22Rv1 (cell line): ENCODE results near the gene CADM1.
A peak's percentile ranks its signal among the peaks of the same experiment; 100 is the strongest.

Source experiments
- H3K27ac ChIP-seq: fragments of 450-650 bp; 2 replicates; pipeline ENCODE4 v1.5.1; 2017
- CTCF ChIP-seq: fragments of 450-650 bp; IDR thresholded peaks from 2 replicates; pipeline ENCODE4 v1.5.1; 2017; ENCODE audit warnings: mild to moderate bottlenecking
- ZFX ChIP-seq: fragments of 450-650 bp; IDR thresholded peaks from 2 replicates; pipeline ENCODE4 v1.6.1; 2017; ENCODE audit warnings: antibody characterized with exemption, borderline replicate concordance

Gene CADM1

GRCh38 chr11:115220911-115221310 lies 283.3 kb downstream of the CADM1 start:
- H3K27ac ChIP-seq, result no peak overlapping the region
- no peak for TF ChIP-seq CTCF

DNA sequence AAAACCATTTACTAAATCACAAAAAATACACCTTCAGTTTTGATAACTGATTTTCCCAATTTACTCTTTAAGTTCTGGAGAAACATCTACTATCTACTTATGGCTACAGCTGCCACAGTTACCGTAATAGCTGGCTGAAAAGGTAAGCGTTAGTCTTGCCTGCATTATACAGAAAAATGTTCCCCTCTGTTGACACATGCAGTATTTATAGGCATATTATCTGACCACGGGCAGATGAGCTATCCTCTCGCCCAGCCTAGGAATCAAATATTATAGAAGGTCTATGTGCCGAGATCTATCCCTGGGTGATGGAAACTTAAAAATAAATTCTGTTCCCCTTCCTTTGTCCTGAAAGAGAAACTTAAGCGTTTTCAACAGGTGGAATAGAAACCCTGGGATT lies 283.8 kb downstream of the CADM1 start:
- H3K27ac ChIP-seq, result no peak overlapping the region
- TF ChIP-seq CTCF, result no peak
- TF ChIP-seq ZFX, result no peak

GRCh38 chr11:115219376-115219775 lies 284.8 kb downstream of the CADM1 start:
- no peak overlapping the region for H3K27ac ChIP-seq
- no peak for TF ChIP-seq CTCF
- TF ChIP-seq ZFX, result no peak

DNA sequence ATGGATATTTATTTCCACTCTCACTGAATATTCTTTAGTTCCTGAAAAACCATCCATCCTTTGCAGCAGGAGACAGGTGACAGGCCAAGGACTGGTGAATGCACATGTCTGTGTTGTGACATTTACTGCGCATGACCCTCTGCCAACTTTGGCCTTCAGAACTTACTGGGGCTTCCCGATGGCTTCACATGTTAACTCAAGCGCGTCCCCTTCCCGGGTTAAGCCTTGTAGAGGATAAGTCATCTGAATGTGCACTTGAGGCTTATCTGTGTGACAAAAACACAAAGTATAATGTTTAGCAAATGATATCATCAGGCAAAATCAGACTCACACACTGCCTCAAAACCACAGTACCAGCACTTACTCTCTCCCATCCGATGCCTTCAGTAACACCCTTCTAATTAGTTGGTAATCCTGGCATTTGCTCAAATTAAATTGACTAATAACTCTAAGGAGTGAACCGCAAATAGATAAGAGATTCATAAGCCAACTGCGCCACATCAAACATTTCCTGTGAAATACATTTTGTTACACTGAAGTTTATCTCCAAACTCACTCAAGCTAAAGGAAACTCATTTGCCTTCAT lies 286.4 kb downstream of the CADM1 start:
- TF ChIP-seq CTCF (no peak), ZFX (no peak)
- no peak overlapping the region for H3K27ac ChIP-seq

DNA sequence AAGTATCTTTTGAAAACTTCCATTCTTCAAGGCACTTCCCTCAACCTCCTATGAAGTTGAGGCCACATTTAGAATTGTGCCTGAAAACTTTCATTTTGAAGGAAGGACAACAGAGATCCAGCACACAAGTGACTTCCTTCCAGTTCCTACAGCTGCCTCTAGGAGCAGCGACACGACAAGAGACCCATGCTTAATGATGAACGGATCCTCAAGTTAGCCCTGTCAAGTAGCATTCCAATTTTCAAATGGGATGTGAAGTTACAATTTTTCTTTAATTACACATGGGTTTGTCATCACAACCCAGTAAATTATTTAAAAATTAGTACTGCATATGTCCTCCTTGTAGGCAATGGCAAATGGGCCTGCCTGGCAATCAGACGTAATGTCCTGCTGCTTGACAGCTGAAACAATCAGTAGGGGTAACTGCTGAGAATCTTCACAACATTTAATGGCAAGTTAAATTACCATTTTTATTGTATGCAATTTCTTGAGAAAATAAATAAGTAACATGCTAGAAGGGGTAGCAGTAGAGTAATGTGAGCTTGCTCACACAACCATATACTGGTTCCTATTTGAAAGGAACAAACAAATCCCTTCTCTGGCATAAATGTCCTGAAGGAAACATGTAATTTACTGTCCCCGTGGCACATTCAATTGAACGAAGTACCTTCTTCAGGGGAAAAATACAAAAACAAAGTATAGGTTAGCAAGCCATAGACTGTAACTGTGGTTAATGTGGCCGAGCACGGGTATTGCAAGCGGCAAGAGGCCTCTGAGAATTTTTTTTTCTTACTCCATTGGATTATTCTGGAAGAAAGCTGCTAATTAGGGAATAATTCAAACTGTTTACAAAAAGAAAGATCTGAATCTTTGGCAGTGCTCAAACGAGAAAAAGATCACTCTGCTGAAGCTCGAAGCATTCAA lies 288.3 kb downstream of the CADM1 start:
- H3K27ac ChIP-seq, result no peak overlapping the region
- TF ChIP-seq CTCF (peak; percentile 38), ZFX (no peak)

GRCh38 chr11:115214644-115215234 lies 289.5 kb downstream of the CADM1 start:
- TF ChIP-seq CTCF (no peak), ZFX (no peak)
- no peak overlapping the region for H3K27ac ChIP-seq

GRCh38 chr11:115213007-115213406 lies 291.2 kb downstream of the CADM1 start:
- H3K27ac ChIP-seq, result no peak overlapping the region
- no peak for TF ChIP-seq CTCF
- no peak for TF ChIP-seq ZFX
